Measurements from ENCODE around the gene MS4A3. TPM values are rescaled to one million over a fixed set of nuclear protein-coding genes. Genes with fewer than 3 reads are reported as not detected.

MS4A3 gene
- total RNA-seq = not detected in 2 replicates

GRCh38 chr11:60056349-60056969 lies at the start of gene MS4A3:
TSS of gene MS4A3 (plus strand) at chr11:60056665. CDS start at chr11:60061161, 4,496 bp downstream.

GRCh38 chr11:60016881-60017280 lies 39.6 kb upstream of the MS4A3 start, which contains the start of gene OOSP4B:
TSS of gene OOSP4B (plus strand) at chr11:60017181.

GRCh38 chr11:60040109-60040508 lies 16.4 kb upstream of the MS4A3 start, which contains the start of gene OOSP2:
TSS of gene OOSP2 (plus strand) at chr11:60040409. CDS start at chr11:60040460, 51 bp downstream.

GRCh38 chr11:60088364-60088763 lies 31.9 kb downstream of the MS4A3 start, which contains the start of gene MS4A2:
TSS of gene MS4A2 (plus strand) at chr11:60088664. CDS start at chr11:60088766, 102 bp downstream.

Other genes with a start within 250 kb of the MS4A3 start
- 39.1 and 39.3 TPM in 2 replicates for gene MRPL16, start 245.9 kb upstream of the MS4A3 start, total RNA-seq
- gene CBLIF, start 211.2 kb upstream of the MS4A3 start, total RNA-seq = not detected in 2 replicates
- not detected in 2 replicates for gene TCN1, start 190.2 kb upstream of the MS4A3 start, total RNA-seq
- gene OOSP3, start 177.9 kb upstream of the MS4A3 start, total RNA-seq = not detected in 2 replicates
- not detected in 2 replicates for gene OOSP1, start 118.2 kb upstream of the MS4A3 start, total RNA-seq
- not detected in 2 replicates for gene OOSP4A, start 92.6 kb upstream of the MS4A3 start, total RNA-seq
- gene OOSP4B, start 39.5 kb upstream of the MS4A3 start, total RNA-seq = not detected in 2 replicates
- gene OOSP2, start 16.3 kb upstream of the MS4A3 start, total RNA-seq = not detected in 2 replicates
- gene MS4A2, start 32.0 kb downstream of the MS4A3 start, total RNA-seq = not detected in 2 replicates
- not detected in 2 replicates for gene MS4A6A, start 126.4 kb downstream of the MS4A3 start, total RNA-seq
- gene MS4A4E, start 186.5 kb downstream of the MS4A3 start, total RNA-seq = not detected in 2 replicates
- gene MS4A4A, start 224.0 kb downstream of the MS4A3 start, total RNA-seq = not detected in 2 replicates

All from smooth muscle cell of bladder (primary cell).